ENCODE results near the gene VAMP8.

The VAMP8 gene

DNA sequence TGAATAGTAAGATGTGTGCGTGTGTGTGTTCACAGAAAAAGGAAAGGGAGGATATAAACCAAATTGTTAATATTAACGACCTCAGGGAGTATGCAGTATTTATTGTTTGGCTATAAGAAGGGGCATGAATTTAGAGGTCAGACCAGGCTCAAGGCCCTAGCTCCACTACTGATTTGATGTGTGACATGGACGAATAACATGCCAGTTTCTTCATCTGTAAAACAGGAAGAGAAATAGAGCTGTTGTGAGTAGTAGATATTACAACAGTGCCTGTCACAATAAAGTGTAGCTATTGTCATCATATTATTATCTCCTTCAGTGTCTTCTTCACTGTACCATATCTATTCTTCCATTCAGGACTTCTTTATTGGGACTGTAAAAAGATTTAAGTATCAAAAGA, 42.5 kb upstream of the VAMP8 start:
- H3K9me3 ChIP-seq (ENCODE audit: insufficient read depth, low read depth, low read length), result no peaks in the 10 kb centered on the region
- peaks cover 41% of the 10 kb centered on the region for H3K79me2 ChIP-seq (ENCODE audit: insufficient read depth, low read length)
- peaks cover 4% of the 10 kb centered on the region for H3K27me3 ChIP-seq (ENCODE audit: insufficient read depth, low read length, poor library complexity, severe bottlenecking)
- H3K4me1 ChIP-seq (ENCODE audit: insufficient read depth, low read length, poor library complexity, severe bottlenecking), result peaks cover 28% of the 10 kb centered on the region
- no peaks in the 10 kb centered on the region for H3K9me2 ChIP-seq (replicated peaks; ENCODE audit: low read depth, low read length)
- no peak overlapping the region for H2AFZ ChIP-seq (ENCODE audit: low read length)
- H3K9ac ChIP-seq (ENCODE audit: low read depth, low read length, poor library complexity, severe bottlenecking), result no peak overlapping the region
- 0 out of 2 replicates have a peak, but pooled peaks cover 1% of the 10 kb centered on the region for H3K36me3 ChIP-seq (ENCODE audit: insufficient read depth, low read length)
- H3K4me2 ChIP-seq (ENCODE audit: low read depth, low read length, poor library complexity, severe bottlenecking), result no peak overlapping the region
- H4K20me1 ChIP-seq (ENCODE audit: insufficient read depth, low read length, poor library complexity, severe bottlenecking), result peaks cover 8% of the 10 kb centered on the region
- no peak overlapping the region for H3K4me3 ChIP-seq (ENCODE audit: low read length, poor library complexity, severe bottlenecking)
- no peak for TF ChIP-seq EZH2phosphoT487 (IDR thresholded peaks at IDR 0.05; ENCODE audit: borderline replicate concordance)
- TF ChIP-seq, protein P1, sequence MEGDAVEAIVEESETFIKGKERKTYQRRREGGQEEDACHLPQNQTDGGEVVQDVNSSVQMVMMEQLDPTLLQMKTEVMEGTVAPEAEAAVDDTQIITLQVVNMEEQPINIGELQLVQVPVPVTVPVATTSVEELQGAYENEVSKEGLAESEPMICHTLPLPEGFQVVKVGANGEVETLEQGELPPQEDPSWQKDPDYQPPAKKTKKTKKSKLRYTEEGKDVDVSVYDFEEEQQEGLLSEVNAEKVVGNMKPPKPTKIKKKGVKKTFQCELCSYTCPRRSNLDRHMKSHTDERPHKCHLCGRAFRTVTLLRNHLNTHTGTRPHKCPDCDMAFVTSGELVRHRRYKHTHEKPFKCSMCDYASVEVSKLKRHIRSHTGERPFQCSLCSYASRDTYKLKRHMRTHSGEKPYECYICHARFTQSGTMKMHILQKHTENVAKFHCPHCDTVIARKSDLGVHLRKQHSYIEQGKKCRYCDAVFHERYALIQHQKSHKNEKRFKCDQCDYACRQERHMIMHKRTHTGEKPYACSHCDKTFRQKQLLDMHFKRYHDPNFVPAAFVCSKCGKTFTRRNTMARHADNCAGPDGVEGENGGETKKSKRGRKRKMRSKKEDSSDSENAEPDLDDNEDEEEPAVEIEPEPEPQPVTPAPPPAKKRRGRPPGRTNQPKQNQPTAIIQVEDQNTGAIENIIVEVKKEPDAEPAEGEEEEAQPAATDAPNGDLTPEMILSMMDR (conservative IDR thresholded peaks at IDR 0.05; ENCODE audit: low read length), result no peak
- no peaks in the 10 kb centered on the region for H3F3A ChIP-seq (ENCODE audit: low read depth)

DNA sequence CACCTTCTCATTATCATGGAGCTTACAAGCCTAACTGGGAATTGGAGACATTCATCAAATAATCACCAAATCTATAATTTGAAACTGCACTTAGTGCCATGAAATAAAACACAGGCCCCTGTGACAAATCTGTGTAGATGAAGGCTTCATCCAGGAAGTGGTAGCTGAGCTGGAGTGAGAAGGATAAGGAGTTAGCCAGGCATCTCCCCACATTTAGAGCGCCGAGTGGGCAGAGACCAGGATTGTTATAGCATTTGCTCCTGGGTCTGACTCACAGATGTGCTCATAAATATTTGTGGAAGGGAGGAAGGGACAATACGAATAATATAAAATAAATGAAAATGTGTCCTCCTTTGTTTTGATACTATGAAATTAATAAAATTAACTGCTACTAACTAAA, 40.9 kb upstream of the VAMP8 start:
- H3K9ac ChIP-seq (ENCODE audit: low read depth, low read length, poor library complexity, severe bottlenecking), result peak overlapping the region; percentile 100
- H3K4me3 ChIP-seq (ENCODE audit: low read length, poor library complexity, severe bottlenecking), result peak overlapping the region; percentile 93
- peak overlapping the region; percentile 97 for H3K4me2 ChIP-seq (ENCODE audit: low read depth, low read length, poor library complexity, severe bottlenecking)
- peaks cover 37% of the 10 kb centered on the region for H3K4me1 ChIP-seq (ENCODE audit: insufficient read depth, low read length, poor library complexity, severe bottlenecking)
- peaks cover 16% of the 10 kb centered on the region for H3K36me3 ChIP-seq (ENCODE audit: insufficient read depth, low read length)
- H3K9me3 ChIP-seq (ENCODE audit: insufficient read depth, low read depth, low read length), result no peaks in the 10 kb centered on the region
- no peaks in the 10 kb centered on the region for H3K9me2 ChIP-seq (replicated peaks; ENCODE audit: low read depth, low read length)
- peaks cover 24% of the 10 kb centered on the region for H4K20me1 ChIP-seq (ENCODE audit: insufficient read depth, low read length, poor library complexity, severe bottlenecking)
- H3F3A ChIP-seq (ENCODE audit: low read depth), result no peaks in the 10 kb centered on the region
- H3K27me3 ChIP-seq (ENCODE audit: insufficient read depth, low read length, poor library complexity, severe bottlenecking), result peaks cover 4% of the 10 kb centered on the region
- no peak overlapping the region for H2AFZ ChIP-seq (ENCODE audit: low read length)
- TF ChIP-seq, protein P1 (conservative IDR thresholded peaks at IDR 0.05; ENCODE audit: low read length), result no peak
- TF ChIP-seq EZH2phosphoT487 (IDR thresholded peaks at IDR 0.05; ENCODE audit: borderline replicate concordance), result no peak
- H3K79me2 ChIP-seq (ENCODE audit: insufficient read depth, low read length), result peaks cover 57% of the 10 kb centered on the region

DNA sequence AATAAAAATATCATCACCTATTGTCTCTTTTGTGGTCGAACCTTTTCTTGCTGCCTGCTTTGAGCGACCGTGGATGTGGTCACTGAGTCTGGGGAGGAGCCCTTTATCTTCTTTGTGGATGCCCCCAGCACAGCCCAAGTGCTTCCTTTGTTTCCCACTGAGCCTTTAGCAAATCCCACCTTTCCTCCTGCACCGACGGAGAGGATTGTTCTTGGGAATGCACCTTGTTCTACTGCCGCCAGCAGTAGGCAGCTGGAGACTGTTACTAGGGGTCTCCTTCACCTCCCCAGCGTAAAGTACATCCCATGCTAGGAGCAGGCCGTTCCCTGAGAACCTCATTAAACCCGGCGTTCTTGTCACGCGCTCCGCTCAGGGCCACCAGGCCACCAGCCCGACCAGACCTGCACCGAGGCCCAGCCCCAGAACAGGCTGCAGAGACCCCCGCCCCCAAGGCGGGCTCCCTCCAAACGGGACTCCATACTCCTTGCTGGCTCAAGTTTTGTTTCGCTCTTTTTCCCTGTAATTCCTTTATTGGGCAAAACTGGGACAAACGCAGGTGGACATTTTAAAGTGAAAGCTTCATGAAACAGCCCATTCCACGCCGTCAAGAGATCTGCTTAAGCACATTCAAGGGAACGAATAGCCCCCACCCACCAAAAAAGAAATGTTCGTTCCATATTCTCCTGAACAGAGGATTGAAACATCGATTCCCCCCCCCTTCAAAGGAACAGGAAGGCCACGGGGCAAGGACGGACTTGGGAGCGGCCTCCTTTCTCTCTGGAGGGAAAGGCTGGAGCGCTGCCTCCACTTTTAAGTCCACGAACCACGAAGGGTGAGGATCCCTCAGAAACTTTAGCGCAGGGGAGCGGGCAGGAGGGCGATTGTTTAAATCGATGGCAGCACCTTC, 39.5 kb upstream of the VAMP8 start:
- TF ChIP-seq, protein P1 (conservative IDR thresholded peaks at IDR 0.05; ENCODE audit: low read length), result peak; percentile 36
- no peak for TF ChIP-seq EZH2phosphoT487 (IDR thresholded peaks at IDR 0.05; ENCODE audit: borderline replicate concordance)
- Histone ChIP-seq H3K4me1 (ENCODE audit: insufficient read depth, low read length, poor library complexity, severe bottlenecking) (peaks cover 51% of the 10 kb centered on the region), H3F3A (ENCODE audit: low read depth) (no peaks in the 10 kb centered on the region), H3K27me3 (ENCODE audit: insufficient read depth, low read length, poor library complexity, severe bottlenecking) (peaks cover 4% of the 10 kb centered on the region), H3K4me3 (ENCODE audit: low read length, poor library complexity, severe bottlenecking) (peak overlapping the region; percentile 93), H2AFZ (ENCODE audit: low read length) (no peak overlapping the region), H3K36me3 (ENCODE audit: insufficient read depth, low read length) (peaks cover 30% of the 10 kb centered on the region), H3K4me2 (ENCODE audit: low read depth, low read length, poor library complexity, severe bottlenecking) (peak overlapping the region; percentile 97), H3K9me2 (replicated peaks; ENCODE audit: low read depth, low read length) (no peaks in the 10 kb centered on the region), H3K79me2 (ENCODE audit: insufficient read depth, low read length) (peaks cover 71% of the 10 kb centered on the region), H3K9ac (ENCODE audit: low read depth, low read length, poor library complexity, severe bottlenecking) (peak overlapping the region; percentile 100), H3K9me3 (ENCODE audit: insufficient read depth, low read depth, low read length) (no peaks in the 10 kb centered on the region), H4K20me1 (ENCODE audit: insufficient read depth, low read length, poor library complexity, severe bottlenecking) (peaks cover 38% of the 10 kb centered on the region)
